Measurements from ENCODE around the gene EXOC3L4.

Gene EXOC3L4

GRCh38 chr14:103103461-103104388 is 9.2 kb downstream of the EXOC3L4 start:
- TF ChIP-seq CTCF (IDR thresholded peaks at IDR 0.05; ENCODE audit: insufficient read depth, low read depth, low read length, missing control alignments): no peak
- DNase-seq (ENCODE audit: low read depth): peak; percentile 42
- H3K4me3 ChIP-seq (ENCODE audit: low read depth, low read length): no peak overlapping the region

- no peak for DNase-seq (ENCODE audit: low read depth)
- no peak for TF ChIP-seq CTCF (IDR thresholded peaks at IDR 0.05; ENCODE audit: insufficient read depth, low read depth, low read length, missing control alignments)
- H3K4me3 ChIP-seq (ENCODE audit: low read depth, low read length): no peak overlapping the region
Measured at GRCh38 chr14:103104389-103104653, 9.8 kb downstream of the EXOC3L4 start.

GRCh38 chr14:103104654-103105452 is 10.3 kb downstream of the EXOC3L4 start:
- no peak overlapping the region for H3K4me3 ChIP-seq (ENCODE audit: low read depth, low read length)
- peak; percentile 66 for DNase-seq (ENCODE audit: low read depth)
- peak; percentile 97 for TF ChIP-seq CTCF (IDR thresholded peaks at IDR 0.05; ENCODE audit: insufficient read depth, low read depth, low read length, missing control alignments)

DNA sequence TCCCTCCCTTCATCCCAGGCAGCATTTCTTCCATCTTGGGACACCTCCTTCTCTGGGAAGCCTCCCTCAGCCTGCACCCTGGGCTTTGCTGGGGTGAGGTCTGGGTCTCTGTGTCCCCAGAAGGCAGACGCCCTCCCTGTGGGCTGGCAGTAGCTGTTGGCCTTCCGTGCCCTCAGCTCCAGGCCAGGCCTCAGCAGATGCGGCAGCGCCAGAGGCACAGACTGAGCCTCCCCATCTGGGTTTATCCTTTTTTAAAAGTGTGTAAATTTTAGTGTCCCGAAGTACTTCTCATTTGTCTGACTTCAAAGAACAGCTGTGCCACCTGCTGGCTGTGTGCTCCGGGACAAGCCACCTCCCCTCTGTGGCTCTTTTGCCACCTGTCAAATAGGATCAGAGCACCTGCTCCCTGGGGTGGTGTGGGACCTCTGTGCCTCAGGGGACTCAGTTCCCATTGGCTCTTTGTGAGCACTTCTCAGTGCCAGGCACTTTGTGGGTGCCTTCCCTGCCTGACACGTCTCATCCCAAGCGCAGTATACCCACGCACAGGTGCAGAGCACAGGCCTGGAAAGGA is 11.1 kb downstream of the EXOC3L4 start:
- H3K4me3 ChIP-seq (ENCODE audit: low read depth, low read length): no peak overlapping the region
- peak; percentile 19 for TF ChIP-seq CTCF (IDR thresholded peaks at IDR 0.05; ENCODE audit: insufficient read depth, low read depth, low read length, missing control alignments)
- peak; percentile 63 for DNase-seq (ENCODE audit: low read depth)

- DNase-seq (ENCODE audit: low read depth): no peak
- no peak overlapping the region for H3K4me3 ChIP-seq (ENCODE audit: low read depth, low read length)
- TF ChIP-seq CTCF (IDR thresholded peaks at IDR 0.05; ENCODE audit: insufficient read depth, low read depth, low read length, missing control alignments): no peak
Measured at GRCh38 chr14:103107455-103107854, 12.9 kb downstream of the EXOC3L4 start.

GRCh38 chr14:103107941-103108748 is 13.6 kb downstream of the EXOC3L4 start:
- TF ChIP-seq CTCF (IDR thresholded peaks at IDR 0.05; ENCODE audit: insufficient read depth, low read depth, low read length, missing control alignments): no peak
- no peak overlapping the region for H3K4me3 ChIP-seq (ENCODE audit: low read depth, low read length)
- DNase-seq (ENCODE audit: low read depth): no peak
